Mucosa of stomach (tissue), 1 donor: ENCODE data around the gene VPS4A.

Experiments
- H3K27me3 ChIP-seq: one replicate; pipeline ENCODE4 v1.7.0; 2013; ENCODE audit warnings: mild to moderate bottlenecking, low read length; ENCODE audit not compliant: control insufficient read depth, insufficient read depth
- H3K36me3 ChIP-seq: one replicate; pipeline ENCODE4 v1.7.0; 2013; ENCODE audit warnings: low read length; ENCODE audit not compliant: control insufficient read depth, insufficient read depth
- H3K4me1 ChIP-seq: one replicate; pipeline ENCODE4 v1.7.0; 2013; ENCODE audit warnings: mild to moderate bottlenecking, low read length; ENCODE audit not compliant: control insufficient read depth, insufficient read depth
- H3K4me3 ChIP-seq: one replicate; pipeline ENCODE4 v1.7.0; 2013; ENCODE audit warnings: low read length
- H3K9ac ChIP-seq: one replicate; pipeline ENCODE4 v1.7.0; 2013; ENCODE audit warnings: mild to moderate bottlenecking, low read length, moderate library complexity
- H3K9me3 ChIP-seq: one replicate; pipeline ENCODE4 v1.7.0; 2013; ENCODE audit warnings: mild to moderate bottlenecking, low read length, moderate library complexity; ENCODE audit not compliant: control insufficient read depth
- donor health status: Pancreatic carcinoma.

The VPS4A gene

GRCh38 chr16:69334696-69335095 lies 23.5 kb downstream of the VPS4A start:
- Histone ChIP-seq H3K9me3 (no peaks in the 10 kb centered on the region), H3K4me3 (no peak overlapping the region), H3K9ac (no peak overlapping the region), H3K36me3 (peaks cover 6% of the 10 kb centered on the region), H3K4me1 (peaks cover 7% of the 10 kb centered on the region), H3K27me3 (no peaks in the 10 kb centered on the region)

DNA sequence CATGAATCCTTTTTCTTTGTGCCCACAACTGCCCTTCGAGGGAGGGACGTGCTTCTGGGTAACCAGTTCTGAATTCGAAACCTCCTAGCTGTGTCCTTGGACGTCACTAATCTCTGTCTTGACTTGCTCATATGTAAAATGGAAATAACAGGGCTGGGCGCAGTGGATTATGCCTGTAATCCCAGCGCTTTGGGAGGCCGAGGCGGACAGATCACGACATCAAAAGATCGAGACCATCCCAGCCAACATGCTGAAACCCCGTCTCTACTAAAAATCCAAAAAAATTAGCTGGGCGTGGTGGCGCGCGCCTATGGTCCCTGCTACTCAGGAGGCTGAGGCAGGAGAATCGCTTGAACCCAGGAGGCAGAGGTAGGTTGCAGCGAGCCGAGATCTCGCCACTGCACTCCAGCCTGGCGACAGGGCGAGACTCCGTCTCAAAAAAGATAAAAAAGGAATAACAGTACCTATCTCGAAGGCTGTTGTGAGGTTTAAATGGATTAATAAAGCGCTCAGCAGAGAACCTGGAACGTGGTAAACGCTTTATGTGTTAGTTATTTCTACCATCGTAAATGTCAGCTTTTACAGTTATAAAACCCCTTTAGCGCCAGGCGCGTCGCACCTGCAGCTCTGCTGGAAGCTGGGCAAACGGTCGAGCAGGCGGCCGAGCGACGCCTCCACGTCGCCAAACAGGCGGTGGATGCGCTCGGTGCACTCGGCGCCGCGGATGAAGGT lies 27.6 kb downstream of the VPS4A start:
- peaks cover 6% of the 10 kb centered on the region for H3K36me3 ChIP-seq
- peak overlapping the region; percentile 78 for H3K9ac ChIP-seq

GRCh38 chr16:69339289-69340094 lies 28.3 kb downstream of the VPS4A start, which contains the start of the genes COG8 and NIP7:
COG8 (minus strand) TSS chr16:69339564; CDS start chr16:69339552, 12 bp downstream.
NIP7 (plus strand) TSS chr16:69339772; CDS start chr16:69339830, 58 bp downstream.
- peak within 1 kb of the TSS; percentile 85 for H3K4me3 ChIP-seq
- H3K27me3 ChIP-seq = no peaks in the 10 kb centered on the region
- peak within 1 kb of the TSS; percentile 78 for H3K9ac ChIP-seq
- peaks cover 7% of the 10 kb centered on the region for H3K4me1 ChIP-seq
- H3K9me3 ChIP-seq = no peaks in the 10 kb centered on the region
- H3K36me3 ChIP-seq = no peaks in the 10 kb centered on the region

More for the DNA sequence above, 27.6 kb downstream of the VPS4A start:
- Histone ChIP-seq H3K4me3 (peak overlapping the region; percentile 85), H3K27me3 (no peaks in the 10 kb centered on the region), H3K4me1 (peaks cover 7% of the 10 kb centered on the region), H3K9me3 (no peaks in the 10 kb centered on the region)

DNA sequence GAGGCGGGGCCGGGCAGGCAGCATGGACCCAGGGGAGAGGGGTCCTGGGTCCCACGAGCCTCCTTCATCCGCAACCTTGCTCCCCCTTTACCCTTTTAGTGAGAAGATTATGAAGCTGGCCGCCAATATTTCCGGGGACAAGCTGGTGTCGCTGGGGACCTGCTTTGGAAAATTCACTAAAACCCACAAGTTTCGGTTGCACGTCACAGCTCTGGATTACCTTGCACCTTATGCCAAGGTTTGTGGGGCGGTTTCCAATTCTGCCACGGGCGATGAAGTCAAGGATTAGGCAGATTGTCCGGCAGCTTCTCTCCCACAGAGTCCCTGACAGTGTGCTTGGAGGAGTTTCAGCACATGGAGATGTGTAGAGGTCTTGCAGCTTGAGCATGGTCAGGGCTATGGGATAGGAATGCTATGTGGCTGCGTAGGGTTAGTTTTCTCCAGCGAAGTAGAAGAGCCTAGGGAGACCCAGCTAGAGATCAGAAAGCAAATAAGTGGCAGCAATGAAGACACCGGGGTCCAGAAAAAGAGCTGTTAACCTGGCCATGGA lies 29.0 kb downstream of the VPS4A start:
- H3K4me1 ChIP-seq = peaks cover 7% of the 10 kb centered on the region
- H3K36me3 ChIP-seq = no peaks in the 10 kb centered on the region
- H3K4me3 ChIP-seq = peak overlapping the region; percentile 85

DNA sequence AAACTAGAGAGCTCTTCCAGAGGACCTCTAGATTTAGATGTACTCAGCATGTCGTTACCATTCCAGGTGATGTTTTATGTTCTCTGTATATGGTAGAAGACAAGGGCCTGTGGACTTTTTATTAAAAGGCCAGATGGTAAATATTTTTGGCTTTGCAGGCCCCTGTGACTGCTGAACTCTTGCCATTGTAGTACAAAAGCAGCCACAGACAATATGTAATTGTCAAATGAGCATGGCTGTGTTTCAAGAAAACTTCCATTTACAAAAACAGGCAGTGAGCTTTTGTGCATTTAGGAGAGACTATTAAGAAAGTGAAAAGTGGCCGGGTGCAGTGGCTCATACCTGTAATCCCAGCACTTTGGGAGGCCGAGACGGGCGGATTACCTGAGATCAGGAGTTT lies 33.0 kb downstream of the VPS4A start:
- no peak overlapping the region for H3K4me3 ChIP-seq
- no peaks in the 10 kb centered on the region for H3K27me3 ChIP-seq
- no peak overlapping the region for H3K9ac ChIP-seq
- H3K4me1 ChIP-seq = no peaks in the 10 kb centered on the region
- no peaks in the 10 kb centered on the region for H3K9me3 ChIP-seq
- H3K36me3 ChIP-seq = no peaks in the 10 kb centered on the region

More for the DNA sequence above, 29.0 kb downstream of the VPS4A start:
- peak overlapping the region; percentile 78 for H3K9ac ChIP-seq
- H3K27me3 ChIP-seq = no peaks in the 10 kb centered on the region
- H3K9me3 ChIP-seq = no peaks in the 10 kb centered on the region

- H3K27me3 ChIP-seq = no peaks in the 10 kb centered on the region
- H3K4me1 ChIP-seq = peaks cover 11% of the 10 kb centered on the region
- no peak overlapping the region for H3K4me3 ChIP-seq
- H3K9ac ChIP-seq = no peak overlapping the region
- no peaks in the 10 kb centered on the region for H3K36me3 ChIP-seq
- no peaks in the 10 kb centered on the region for H3K9me3 ChIP-seq
Measured at GRCh38 chr16:69345923-69346322, 34.8 kb downstream of the VPS4A start.

GRCh38 chr16:69346683-69347082 lies 35.5 kb downstream of the VPS4A start:
- H3K9me3 ChIP-seq = no peaks in the 10 kb centered on the region
- no peak overlapping the region for H3K4me3 ChIP-seq
- no peaks in the 10 kb centered on the region for H3K27me3 ChIP-seq
- no peak overlapping the region for H3K9ac ChIP-seq
- H3K4me1 ChIP-seq = peaks cover 11% of the 10 kb centered on the region
- H3K36me3 ChIP-seq = no peaks in the 10 kb centered on the region

DNA sequence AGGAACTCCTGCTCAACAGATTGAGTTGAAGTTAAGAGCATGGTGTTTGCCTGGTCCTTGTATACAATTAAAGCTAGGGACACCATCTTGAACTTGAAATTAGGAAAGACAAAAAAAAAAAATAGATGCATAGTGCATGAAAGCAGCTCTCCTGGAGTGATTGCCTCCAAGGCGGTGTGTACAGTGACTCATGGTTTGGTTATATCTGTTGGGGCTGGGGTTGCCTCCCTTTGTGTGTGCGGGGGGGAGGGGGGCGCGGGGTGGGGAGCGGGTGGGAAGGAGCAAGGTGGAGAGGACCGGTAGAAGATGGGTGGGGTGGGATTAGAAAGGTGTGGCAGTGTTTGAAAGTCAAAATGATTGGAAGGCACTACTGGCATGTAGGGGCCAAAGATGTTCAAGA lies 37.1 kb downstream of the VPS4A start:
- H3K4me3 ChIP-seq = no peak overlapping the region
- peaks cover 11% of the 10 kb centered on the region for H3K4me1 ChIP-seq
- no peaks in the 10 kb centered on the region for H3K27me3 ChIP-seq
- H3K36me3 ChIP-seq = no peaks in the 10 kb centered on the region
- no peaks in the 10 kb centered on the region for H3K9me3 ChIP-seq
- no peak overlapping the region for H3K9ac ChIP-seq

GRCh38 chr16:69349536-69349935 lies 38.4 kb downstream of the VPS4A start:
- Histone ChIP-seq H3K9ac (no peak overlapping the region), H3K4me1 (peaks cover 11% of the 10 kb centered on the region), H3K4me3 (no peak overlapping the region), H3K27me3 (no peaks in the 10 kb centered on the region), H3K9me3 (no peaks in the 10 kb centered on the region), H3K36me3 (no peaks in the 10 kb centered on the region)

DNA sequence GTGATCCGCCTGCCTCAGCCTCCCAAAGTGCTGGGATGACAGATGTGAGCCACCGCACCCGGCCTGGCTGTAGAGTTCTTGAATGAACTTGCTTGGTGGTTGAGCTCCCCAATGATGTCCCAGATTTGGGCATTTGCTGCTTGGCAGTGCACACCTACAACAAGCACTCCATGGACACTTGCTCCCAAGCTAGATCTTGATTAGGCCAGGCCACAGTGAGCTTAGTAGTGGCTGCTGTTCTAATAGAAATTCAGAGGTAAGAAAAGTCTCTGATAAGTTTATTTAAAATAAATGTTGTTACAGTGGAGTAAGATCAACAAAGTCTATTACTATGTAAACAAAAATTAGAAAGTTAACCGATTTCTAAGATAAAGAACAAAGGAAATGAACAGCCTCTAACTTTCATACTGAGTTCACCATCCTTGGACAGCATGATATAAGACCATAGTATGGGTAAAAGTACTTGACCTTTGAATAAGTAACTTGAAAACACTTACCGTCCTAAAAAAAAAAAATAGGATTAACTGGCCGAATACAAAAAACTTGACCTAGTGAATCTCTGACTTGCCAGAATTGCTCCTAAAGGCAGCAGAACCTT lies 39.5 kb downstream of the VPS4A start:
- Histone ChIP-seq H3K4me3 (no peak overlapping the region), H3K36me3 (no peaks in the 10 kb centered on the region)

DNA sequence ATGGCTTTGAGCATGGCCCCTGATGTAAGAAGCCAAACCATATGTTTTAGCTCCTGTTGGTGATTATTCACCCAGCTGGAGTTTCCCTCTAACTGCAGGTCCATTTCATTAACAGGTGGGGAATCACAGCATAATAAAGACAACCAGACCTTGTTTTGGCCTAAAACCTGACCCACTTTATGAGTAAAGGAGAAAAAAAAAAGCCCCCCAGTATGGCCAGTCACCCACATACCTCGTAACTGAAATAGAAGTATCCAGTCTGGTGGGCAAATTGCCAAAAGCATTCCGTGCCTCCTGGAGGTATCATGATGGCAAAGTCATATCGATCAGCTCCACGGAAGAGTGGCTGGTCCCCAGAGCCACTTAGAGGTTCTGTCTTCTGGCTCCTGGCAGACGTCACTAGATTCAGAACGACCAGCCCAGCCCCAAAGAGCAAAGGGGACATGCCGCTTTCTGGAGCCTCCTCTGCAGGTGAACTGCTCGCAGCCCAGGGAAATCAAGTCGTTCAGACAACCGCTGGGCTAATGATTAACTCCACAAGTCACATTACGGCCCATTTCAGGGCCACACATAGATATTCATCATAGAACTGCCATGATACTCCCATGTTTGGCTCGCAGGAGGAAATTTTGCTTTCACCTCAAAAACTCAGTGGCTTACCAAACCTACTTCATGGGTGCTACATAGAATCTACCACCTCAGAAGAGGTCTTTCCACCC lies 40.3 kb downstream of the VPS4A start, which contains the start of gene TMED6:
TMED6 (minus strand) TSS at position 478 of the 719 bp plus-strand sequence; CDS start at position 445, 33 bp downstream.
- H3K9ac ChIP-seq = peak within 1 kb of the TSS; percentile 19
- H3K4me1 ChIP-seq = peaks cover 11% of the 10 kb centered on the region
- H3K27me3 ChIP-seq = no peaks in the 10 kb centered on the region
- no peaks in the 10 kb centered on the region for H3K9me3 ChIP-seq
- no peaks in the 10 kb centered on the region for H3K36me3 ChIP-seq
- no peak within 1 kb of the TSS for H3K4me3 ChIP-seq

More for the DNA sequence above, 39.5 kb downstream of the VPS4A start:
- H3K27me3 ChIP-seq = no peaks in the 10 kb centered on the region
- no peaks in the 10 kb centered on the region for H3K9me3 ChIP-seq
- H3K4me1 ChIP-seq = peaks cover 11% of the 10 kb centered on the region
- H3K9ac ChIP-seq = no peak overlapping the region
